Fibroblast of peridontal ligament (primary cell): ENCODE measurements around the gene CHKA.
"Not testable (repeated sequence)": the region's sequence is repeated elsewhere in the genome, so short reads cannot be mapped to it uniquely, and the experiment has no call there.

Experiments used
- DNase-seq: peaks from one replicate; pipeline ENCODE4 v3.0.0-alpha.2; 2010; ENCODE audit errors: extremely low read depth

CHKA gene

GRCh38 chr11:68116126-68116525, 5.1 kb downstream of the CHKA start:
- no peak for DNase-seq

GRCh38 chr11:68115285-68115684, 5.9 kb downstream of the CHKA start:
- DNase-seq, result no peak

GRCh38 chr11:68113986-68114385, 7.2 kb downstream of the CHKA start:
- peak; percentile 86 for DNase-seq

- no peak for DNase-seq
These were observed 13.5 kb downstream of the CHKA start for GRCh38 chr11:68107689-68108088.

GRCh38 chr11:68106165-68106940, 14.8 kb downstream of the CHKA start:
- no peak for DNase-seq

- no peak for DNase-seq
These were observed 21.4 kb downstream of the CHKA start for GRCh38 chr11:68099474-68100405.

- DNase-seq, result no peak
These were observed 22.1 kb downstream of the CHKA start for GRCh38 chr11:68099057-68099456.

GRCh38 chr11:68096962-68097361, 24.2 kb downstream of the CHKA start:
- DNase-seq, result no peak

GRCh38 chr11:68093565-68093964, 27.6 kb downstream of the CHKA start:
- DNase-seq, result no peak

GRCh38 chr11:68092946-68093345, 28.2 kb downstream of the CHKA start:
- DNase-seq, result not testable (repeated sequence)

- DNase-seq, result no peak
These were observed 28.8 kb downstream of the CHKA start for GRCh38 chr11:68092411-68092810.

- no peak for DNase-seq
These were observed 30.5 kb downstream of the CHKA start for GRCh38 chr11:68090706-68091105.

- no peak for DNase-seq
These were observed 30.9 kb downstream of the CHKA start for GRCh38 chr11:68090287-68090686.

- DNase-seq, result no peak
These were observed 31.5 kb downstream of the CHKA start for GRCh38 chr11:68089679-68090078.

GRCh38 chr11:68083517-68083916, 37.7 kb downstream of the CHKA start:
- no peak for DNase-seq

- no peak for DNase-seq
These were observed 38.7 kb downstream of the CHKA start for GRCh38 chr11:68082481-68082880.

GRCh38 chr11:68081691-68082090, 39.5 kb downstream of the CHKA start:
- no peak for DNase-seq

GRCh38 chr11:68080860-68081259, 40.3 kb downstream of the CHKA start:
- no peak for DNase-seq

- DNase-seq, result no peak
These were observed 43.3 kb downstream of the CHKA start for GRCh38 chr11:68077617-68078582.

- DNase-seq, result no peak
These were observed 44.7 kb downstream of the CHKA start for GRCh38 chr11:68076371-68077042.
